ENCODE measurements around the gene ELFN1. TPM values are rescaled to one million over a fixed set of nuclear protein-coding genes. Genes with fewer than 3 reads are reported as not detected.
A peak's percentile ranks its signal among the peaks of the same experiment; 100 is the strongest.

The ELFN1 gene
- total and polyA plus RNA-seq, 9 of the 15 experiments (the other 6 are each of a cell fraction or from before 2014, with no cell fraction given): 0.04 to 0.64 (median 0.18) TPM; not detected in 2

DNA sequence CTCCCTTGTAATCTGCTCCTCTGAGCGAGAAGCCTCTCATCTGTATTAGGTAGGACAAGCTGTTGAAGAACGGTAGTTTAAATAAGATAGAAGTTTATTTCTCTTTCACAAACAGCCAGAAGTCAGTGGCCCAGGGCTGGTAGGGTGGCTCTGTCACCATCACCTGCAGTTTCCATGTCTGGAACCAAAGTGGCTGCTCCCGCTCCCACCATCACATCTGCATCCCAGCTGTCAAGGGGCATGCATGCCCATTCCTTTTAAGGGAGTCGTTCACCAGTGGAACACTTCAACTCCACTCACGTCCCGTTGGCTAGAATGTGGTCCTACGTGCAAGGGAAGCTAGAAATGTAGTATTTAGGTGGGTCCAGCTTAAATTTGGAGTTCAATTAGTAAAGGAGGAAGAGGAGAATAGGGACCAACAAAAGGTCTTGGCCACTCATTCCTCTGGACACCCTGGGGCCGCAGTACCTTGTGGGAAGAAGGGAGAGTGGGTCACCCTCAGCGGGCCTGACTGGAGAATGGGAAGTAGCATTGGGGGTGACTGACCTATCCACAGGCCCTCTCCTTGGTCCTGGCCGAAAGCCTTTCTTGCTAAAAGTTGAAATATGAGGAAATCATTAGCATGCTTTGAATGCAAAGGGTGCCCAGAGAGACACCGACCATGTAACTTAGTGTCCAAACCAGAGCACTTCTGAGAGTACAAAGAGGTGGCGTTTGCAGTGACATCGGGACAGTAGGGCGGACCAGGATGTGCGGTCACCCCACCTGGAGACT, 48.0 kb downstream of the ELFN1 start:
- H3K9me1 ChIP-seq (ENCODE audit: control insufficient read depth, insufficient read depth, low read length): no peaks in the 10 kb centered on the region
- H3K4me2 ChIP-seq (ENCODE audit: insufficient read depth, low read length): no peak overlapping the region
- FAIRE-seq: no peak
- in situ Hi-C loops (cut with MboI) (no loop called here), intact Hi-C loops (cut with micrococcal nuclease) (no loop called here)
- H3K27ac ChIP-seq (ENCODE audit: extremely low read depth, low read depth, low read length): no peak overlapping the region
- no peaks in the 10 kb centered on the region for H3K36me3 ChIP-seq (ENCODE audit: control insufficient read depth, insufficient read depth, low read length)
- no peak for ATAC-seq
- H2AFZ ChIP-seq (ENCODE audit: low read depth, low read length): no peak overlapping the region
- peaks cover 4 to 28% of the 10 kb centered on the region in 2 experiments; a peak in 2 of 5 replicates for H3K4me1 ChIP-seq (replicated peaks in 1 of 2; ENCODE audit: control insufficient read depth in 2 of 2, insufficient read depth in 2 of 2, low read length in 2 of 2)
- CTCF ChIA-PET (ENCODE audit: low intra/inter-chr PET ratio): no interaction called here
- no peak overlapping the region for H3K9ac ChIP-seq (ENCODE audit: insufficient read depth in 1 of 2, low read depth in 2 of 2, low read length in 2 of 2)
- no peaks in the 10 kb centered on the region; the same call in 1 of the 2 replicates for H4K20me1 ChIP-seq (replicated peaks; ENCODE audit: control insufficient read depth, insufficient read depth, low read length)
- TF ChIP-seq RBM25 (IDR thresholded peaks at IDR 0.05; ENCODE audit: low read depth, low read length, severe bottlenecking): peak; percentile 86
- TF ChIP-seq, protein P1, sequence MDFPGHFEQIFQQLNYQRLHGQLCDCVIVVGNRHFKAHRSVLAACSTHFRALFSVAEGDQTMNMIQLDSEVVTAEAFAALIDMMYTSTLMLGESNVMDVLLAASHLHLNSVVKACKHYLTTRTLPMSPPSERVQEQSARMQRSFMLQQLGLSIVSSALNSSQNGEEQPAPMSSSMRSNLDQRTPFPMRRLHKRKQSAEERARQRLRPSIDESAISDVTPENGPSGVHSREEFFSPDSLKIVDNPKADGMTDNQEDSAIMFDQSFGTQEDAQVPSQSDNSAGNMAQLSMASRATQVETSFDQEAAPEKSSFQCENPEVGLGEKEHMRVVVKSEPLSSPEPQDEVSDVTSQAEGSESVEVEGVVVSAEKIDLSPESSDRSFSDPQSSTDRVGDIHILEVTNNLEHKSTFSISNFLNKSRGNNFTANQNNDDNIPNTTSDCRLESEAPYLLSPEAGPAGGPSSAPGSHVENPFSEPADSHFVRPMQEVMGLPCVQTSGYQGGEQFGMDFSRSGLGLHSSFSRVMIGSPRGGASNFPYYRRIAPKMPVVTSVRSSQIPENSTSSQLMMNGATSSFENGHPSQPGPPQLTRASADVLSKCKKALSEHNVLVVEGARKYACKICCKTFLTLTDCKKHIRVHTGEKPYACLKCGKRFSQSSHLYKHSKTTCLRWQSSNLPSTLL (IDR thresholded peaks at IDR 0.05): no peak
- no peak; the same call in 1 of the 2 replicates for TF ChIP-seq REST (IDR thresholded peaks at IDR 0.05; ENCODE audit: borderline replicate concordance)
- TF ChIP-seq REST (CRISPR knock-in tag; IDR thresholded peaks at IDR 0.05; ENCODE audit: low read depth): no peak
- TF ChIP-seq HLTF (IDR thresholded peaks at IDR 0.05): peak; percentile 64; the same call in 1 of the 2 replicates
- WGBS (ENCODE audit: insufficient coverage, low coverage, missing lambda C conversion rate): 28% methylated on average over 15 of the region's 15 CpGs
- H3K79me2 ChIP-seq (ENCODE audit: control insufficient read depth, insufficient read depth, low read length): no peaks in the 10 kb centered on the region
- H3K27me3 ChIP-seq (ENCODE audit: control insufficient read depth in 2 of 2, insufficient read depth in 2 of 2, low read length in 2 of 2): peaks cover 7 to 40% of the 10 kb centered on the region in 2 experiments
- H3K9me3 ChIP-seq (replicated peaks; ENCODE audit: control insufficient read depth, insufficient read depth, low read depth, low read length): no peaks in the 10 kb centered on the region
- H3K4me3 ChIP-seq: no peak overlapping the region
- DNase-seq (ENCODE audit: extremely low read depth in 1 of 4, low spot score in 3 of 4): no peak
- POLR2A ChIA-PET: no interaction called here
- BruUV-seq (replicated peaks): no TSS peak
